WTC11 (cell line): ENCODE measurements around the gene CCL13.

ENCODE experiments used
- ATF3 ChIP-seq: sonication (generic); formaldehyde crosslinking; conservative IDR thresholded peaks from 2 replicates; pipeline ENCODE4 v1.8.1; 2022; ENCODE audit warnings: mild to moderate bottlenecking, missing genetic modification reagents
- CTCF ChIP-seq: fragments of 200-600 bp; IDR thresholded peaks from 2 replicates; pipeline ENCODE4 v1.8.0; 2022; ENCODE audit warnings: antibody characterized with exemption
- PREB ChIP-seq: sonication (generic); formaldehyde crosslinking; IDR thresholded peaks from 2 replicates; pipeline ENCODE4 v1.8.1; 2022; ENCODE audit warnings: mild to moderate bottlenecking, missing genetic modification reagents, moderate library complexity, borderline replicate concordance

GRCh38 chr17:34384271-34384670 lies 28.0 kb downstream of the CCL13 start:
- no peak for TF ChIP-seq CTCF
- TF ChIP-seq PREB (CRISPR knock-in tag): no peak
- TF ChIP-seq ATF3 (CRISPR knock-in tag): no peak
